NCI-H2029 (cell line): ENCODE data around the gene GRB10.

ENCODE experiments used
- DNase-seq: peaks from one replicate; lab custom pipeline; 2025; lab: John Stamatoyannopoulos, UW

Gene GRB10

DNA sequence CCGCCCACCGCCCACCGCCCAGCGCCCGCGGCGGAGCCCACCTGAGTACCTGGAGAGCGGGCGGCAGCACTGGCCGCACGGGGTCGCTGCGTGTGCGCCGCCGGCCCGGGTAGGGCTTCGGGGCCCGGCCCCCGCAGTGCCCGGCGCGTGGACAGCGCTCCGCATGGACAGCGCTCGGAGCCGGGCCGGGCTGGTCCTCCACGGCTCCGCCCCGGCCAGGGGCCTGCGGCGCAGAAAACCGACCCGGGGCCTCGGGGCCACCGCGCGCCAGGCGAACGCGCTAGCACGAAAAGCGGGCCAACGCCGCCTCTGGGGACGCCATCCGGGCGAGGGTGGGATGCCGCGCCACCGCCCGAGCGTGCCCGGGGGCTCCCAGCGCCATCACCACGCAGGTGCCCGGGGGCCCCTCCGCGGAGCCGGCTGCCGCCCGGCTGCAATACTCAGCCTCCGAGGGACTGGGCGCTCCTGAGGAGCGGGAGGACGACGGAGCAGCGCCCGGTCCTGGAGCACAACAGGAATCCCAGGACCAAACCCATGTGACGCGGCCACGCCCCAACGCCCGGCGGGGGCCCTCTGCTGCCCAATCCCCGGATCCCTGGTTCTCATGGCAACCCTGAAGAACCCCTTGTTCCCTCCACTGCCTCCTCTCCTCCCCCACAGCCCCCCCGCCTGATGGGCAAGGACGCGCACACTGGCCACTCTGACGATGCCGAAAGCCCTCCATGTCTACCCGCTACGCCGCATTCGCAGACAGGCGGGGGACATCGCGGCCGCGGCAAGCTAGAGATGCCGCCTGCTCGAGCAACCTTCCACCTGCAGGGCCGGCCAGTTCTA lies at the start of gene GRB10:
Gene GRB10 (minus strand): TSS at position 522 of the 834 bp plus-strand sequence. CDS start 50,574 bp downstream, outside the sequence.
- peak; percentile 34 for DNase-seq

DNA sequence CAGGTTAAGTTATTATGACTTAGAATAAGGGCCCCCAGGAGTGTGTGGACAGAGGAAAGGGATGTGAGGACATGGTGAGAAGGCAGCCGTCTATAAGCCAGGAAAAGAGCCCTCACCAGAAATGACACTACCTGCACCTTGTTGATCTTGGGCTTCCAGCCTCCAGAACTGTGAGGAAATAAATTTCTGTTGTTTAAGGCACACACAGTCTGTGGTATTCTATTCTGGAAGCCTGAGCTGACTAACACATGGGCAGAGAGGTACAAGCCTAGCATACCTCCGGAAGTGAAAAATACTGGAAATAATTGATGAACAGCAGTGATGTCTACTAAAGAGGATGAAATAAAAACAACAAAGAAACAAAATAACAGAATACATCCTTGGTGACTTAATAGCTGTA lies 46.1 kb upstream of the GRB10 start:
- DNase-seq, result no peak

DNA sequence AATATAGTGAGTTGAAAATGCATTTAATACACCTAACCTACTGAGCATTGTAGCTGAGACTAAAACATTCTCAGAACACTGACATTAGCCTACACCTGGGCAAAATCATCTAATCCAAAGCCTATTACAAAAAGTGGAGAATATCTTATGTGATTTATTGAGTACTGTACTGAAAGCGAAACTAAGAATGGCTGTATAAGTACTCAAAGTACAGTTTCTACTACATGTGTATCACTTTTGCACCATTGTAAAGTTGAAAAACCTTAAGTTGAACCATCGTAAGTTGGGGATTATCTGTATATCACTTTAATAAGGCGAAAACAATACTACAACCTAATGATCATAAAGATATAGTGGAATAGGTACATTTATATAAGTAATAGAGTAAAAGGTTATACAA lies 45.4 kb upstream of the GRB10 start:
- DNase-seq, result no peak

DNA sequence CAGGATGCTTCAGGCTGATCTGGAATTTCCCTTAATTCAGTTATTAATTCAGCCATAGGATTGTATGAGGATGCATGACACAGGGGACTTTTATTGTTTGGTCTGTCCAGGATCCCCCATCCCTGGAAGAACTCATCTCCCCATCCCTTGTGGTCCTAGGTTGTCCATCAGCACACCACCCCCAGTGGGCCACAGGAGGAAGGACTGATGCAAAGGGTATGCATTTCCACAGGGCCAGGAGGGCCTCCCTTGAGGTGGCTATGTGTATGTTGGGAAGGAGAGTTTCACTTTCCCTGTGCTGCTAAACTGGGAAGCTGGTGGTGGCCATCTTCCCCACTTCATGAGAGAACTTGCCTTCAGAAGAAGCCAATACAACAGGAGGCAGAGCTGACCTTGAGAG lies 44.6 kb upstream of the GRB10 start:
- DNase-seq, result no peak

DNA sequence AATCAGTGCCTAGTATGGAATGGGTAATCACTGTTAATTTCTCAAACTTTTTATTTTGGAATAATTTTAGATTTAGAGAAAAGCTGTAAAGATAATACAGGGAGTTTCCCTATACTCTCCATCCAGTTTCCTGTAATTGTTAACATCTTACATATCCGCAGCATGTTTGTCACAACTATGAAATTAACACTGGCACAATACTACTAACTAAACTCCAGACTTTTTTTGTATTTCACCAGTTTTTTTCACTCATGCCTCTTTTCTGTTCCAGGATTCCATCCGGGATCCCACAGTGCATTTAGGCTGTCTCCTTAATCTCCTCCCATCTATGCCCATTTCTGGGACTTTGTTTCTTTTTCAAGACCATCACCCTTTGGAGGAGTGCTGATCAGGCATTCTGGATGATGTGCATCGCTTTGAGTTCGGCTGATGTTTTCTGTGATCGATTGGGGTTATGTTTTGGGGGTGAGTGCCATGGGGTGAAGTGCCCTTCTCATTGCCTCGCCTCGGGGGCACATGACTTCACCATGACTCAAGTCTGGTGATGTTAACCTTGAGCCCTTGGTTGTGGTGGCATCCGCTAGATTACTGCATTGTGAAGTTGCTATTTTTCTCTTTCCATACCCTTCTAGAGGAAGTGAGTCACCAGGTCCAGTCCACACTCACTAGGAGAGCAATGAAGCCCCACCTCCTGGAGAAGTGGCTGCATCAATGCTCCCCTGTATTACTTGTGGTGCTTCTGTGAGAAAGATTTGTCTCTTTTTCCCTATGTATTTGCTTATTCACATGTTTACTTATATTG lies 43.9 kb upstream of the GRB10 start:
- DNase-seq, result no peak

DNA sequence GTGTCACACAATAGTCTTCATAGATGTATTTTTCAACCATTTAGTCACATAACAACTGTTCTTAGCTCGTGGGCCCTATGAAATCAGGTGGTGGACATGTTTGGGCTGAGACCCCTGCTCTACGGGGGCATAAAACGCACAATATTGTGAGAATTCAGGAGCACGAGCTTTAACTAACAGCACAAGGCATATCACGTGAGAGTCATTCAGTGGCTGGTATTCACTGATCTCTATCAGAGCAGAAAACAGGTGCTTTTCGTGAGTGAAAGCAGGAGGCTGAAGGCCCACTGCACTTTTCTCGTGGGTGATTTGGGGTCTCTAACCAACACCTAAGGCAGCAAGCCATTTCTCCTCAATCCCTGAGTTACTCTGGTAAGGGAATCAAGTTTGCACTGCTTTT lies 42.8 kb upstream of the GRB10 start:
- DNase-seq, result no peak

DNA sequence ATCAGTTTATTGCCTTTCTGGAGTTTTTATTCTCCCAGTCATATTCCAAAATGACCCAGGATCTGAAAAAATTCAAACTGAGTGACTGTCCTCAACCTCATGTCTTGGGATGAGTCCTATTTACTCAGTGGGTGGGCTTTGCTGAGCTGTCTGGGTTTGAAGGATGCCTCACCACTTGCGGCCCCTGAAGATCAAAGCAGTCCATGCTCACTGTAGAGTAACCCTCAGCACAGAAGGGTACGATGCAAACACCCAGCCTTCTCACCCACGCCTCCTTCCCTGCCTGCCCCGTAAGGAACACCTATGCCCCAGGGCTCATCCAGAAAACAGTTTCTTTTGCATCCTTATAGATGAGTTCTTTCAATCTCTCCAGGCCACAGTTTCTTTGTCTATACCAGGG lies 42.2 kb upstream of the GRB10 start:
- no peak for DNase-seq

DNA sequence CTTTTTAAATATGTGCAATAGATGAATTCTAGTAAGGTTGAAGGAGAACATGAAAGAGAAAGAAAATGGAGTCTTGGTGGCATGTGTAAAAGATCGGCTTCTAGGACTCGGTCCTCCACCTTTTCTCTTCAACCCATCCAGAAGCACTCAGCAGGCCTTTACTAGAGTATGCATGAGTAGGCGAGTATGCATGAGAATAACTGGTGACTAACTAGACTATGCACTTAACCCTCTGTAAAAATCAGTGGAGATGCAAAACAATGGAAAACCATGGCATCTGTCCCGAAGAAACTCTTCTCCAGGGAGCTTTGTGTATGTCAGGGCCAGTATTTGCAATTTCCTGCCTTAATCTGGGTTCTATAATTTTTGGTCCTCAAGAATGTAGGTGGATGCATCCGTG lies 40.0 kb upstream of the GRB10 start:
- DNase-seq, result no peak

DNA sequence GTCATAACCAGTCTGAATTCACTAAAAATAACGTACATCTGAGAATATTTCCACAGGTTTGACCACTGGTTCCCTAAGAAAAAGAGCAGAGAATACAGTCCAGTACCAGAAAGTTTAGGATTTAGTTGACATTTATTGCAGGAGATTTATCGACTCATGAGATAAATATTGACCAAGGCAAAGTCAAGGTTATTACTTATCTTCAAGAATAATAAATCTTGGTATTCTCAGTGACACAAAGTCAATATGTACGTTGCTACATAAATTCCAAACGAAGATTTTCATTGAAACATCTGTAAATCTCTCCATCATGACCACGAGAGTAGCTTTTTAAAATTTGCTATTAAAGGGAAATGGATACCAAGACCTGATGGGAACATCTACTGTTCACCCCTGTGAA lies 39.4 kb upstream of the GRB10 start:
- DNase-seq, result no peak

DNA sequence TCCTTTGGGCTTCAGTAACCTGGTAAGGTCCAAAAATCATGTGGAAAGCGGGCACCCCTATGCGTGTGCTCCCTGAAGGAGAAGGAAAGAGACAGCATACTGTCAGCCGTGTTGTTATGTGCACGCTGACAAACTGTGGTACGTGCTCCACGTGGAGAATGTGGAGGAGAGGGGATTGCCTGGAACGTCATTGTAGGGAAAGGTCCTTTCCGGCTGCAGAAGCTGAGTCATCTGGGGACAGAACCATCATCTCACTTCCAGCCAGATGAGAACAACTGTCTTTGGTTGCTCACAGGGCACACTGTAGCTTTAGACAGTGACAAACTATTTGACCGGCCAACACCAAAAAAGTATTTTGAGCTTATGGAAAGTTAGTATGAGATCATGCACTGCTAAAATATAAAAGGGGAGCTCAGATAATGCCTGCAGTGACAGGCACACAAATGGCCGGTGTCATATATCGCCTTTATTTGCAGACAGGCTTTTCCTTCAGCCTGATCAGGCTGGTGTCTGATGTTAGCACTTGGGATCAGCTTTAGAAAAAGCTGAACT lies 38.8 kb upstream of the GRB10 start:
- peak; percentile 17 for DNase-seq

DNA sequence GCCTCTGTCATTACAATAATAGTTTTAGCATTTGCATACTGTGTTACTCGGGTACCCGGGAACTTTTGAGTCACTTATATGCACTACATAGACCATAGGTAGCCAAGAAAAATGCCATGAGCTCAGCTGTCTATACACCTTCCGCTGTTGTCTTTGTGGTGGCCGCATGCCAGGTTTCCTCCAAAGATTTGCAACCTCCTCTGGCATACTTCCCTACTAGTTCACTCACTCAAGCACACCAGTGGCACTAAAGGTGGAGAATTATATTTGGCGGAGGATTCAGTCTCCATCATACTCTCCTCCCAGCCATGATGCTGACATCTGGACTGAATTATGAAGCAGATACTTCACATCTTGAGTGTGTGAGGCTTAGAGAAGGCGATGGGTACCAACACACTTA lies 35.6 kb upstream of the GRB10 start:
- no peak for DNase-seq

DNA sequence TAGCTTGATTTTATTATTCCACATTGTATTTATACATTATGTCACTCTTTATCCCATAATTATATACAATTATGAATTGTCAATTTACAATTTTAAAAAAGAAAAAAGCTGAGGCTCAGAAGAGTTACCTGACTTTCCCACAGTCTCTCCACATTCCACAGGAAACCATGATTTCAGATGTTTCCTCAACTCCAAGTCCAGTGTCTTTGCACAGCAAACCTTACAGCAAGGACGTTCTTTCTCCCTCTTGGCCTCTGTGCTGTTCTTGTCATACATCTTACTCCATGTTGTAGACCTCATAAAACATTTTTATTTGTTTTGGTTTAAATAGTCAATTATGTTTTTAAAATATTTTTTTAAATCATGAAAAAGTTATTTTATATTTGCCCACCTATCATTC lies 34.9 kb upstream of the GRB10 start:
- DNase-seq, result no peak

DNA sequence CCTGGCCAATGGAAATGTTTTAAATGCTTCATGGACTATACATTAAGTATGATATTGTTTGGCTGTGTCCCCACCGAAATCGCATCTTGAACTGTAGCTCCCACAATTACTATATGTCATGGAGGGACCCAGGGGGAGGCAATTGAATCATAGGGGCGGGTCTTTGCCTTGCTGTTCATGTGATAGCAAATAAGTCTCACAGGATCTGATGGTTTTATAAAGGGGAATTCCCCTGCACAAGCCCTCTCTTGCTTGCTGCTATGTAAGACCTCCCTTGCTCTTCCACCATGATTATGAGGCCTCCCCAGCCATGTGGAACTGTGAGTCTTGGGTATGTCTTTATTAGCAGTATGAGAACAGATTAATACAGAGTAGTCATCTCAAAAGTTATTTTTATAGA lies 32.4 kb upstream of the GRB10 start:
- no peak for DNase-seq

DNA sequence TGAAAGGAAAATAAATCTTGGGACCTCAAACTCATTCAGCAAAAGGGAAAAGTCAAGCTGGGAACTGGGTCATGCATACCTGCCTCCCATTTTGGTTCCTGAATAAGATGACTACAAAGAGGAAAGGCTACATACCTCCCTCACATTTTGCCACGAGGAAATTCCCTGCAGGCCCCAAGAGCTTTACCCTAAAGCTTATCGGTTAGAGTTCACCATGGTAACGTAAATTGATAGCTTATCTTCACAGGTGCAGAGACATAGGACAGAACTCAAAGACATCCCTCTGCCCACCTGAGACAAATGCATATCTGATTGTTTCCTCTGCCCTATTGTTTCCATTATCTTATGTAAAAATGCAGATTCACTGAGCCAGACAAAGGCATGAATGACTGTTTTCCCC lies 31.5 kb upstream of the GRB10 start:
- DNase-seq, result no peak

DNA sequence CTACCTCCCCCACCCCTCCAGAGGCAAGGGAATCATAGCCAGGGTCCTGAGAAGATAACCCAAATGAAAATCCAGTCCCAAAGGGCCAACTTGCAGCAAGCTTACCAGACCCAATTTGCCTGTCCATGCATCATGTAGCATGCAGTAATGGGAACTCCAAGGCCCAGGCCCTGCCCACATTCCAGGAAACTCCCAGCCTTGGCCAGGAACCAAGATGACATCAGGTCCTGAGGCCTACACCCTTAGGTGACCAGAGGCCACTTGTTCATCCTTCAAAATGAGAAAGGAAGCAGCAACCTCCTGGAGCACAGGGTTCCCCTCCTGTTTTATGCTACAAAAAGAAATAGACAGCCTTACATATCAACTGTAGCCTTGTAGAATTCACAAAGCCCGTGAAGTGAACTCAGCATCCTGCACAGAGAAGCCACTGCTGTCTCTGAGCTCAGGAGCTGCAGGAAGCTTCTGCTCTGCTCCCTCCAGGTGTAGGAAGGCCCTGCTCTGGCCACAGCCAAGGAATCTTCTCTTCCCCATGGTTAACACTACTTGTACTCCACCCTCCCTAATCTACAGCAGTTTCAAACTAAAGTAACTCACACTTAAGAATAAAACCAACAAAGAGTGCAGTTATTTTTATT lies 30.3 kb upstream of the GRB10 start:
- peak; percentile 52 for DNase-seq

DNA sequence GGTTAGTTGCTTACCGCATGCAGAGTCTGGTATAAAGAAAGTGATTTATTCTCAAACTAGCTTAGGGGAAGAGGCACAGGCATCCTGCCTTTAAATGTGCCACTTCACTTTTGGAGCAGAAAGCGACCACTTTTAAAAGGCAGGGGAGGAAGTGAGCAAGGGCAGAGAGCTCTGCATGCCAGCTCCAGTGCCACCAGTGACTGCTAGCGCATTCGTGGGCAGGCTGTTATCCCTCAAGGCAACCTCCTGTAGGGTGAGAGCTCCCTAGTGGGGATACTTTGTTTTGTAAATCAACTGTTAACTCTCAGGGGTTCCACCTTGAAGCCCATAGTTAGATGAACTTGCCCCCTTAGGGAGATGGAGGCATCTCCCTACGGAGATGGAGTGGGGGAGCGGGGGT lies 29.4 kb upstream of the GRB10 start:
- DNase-seq, result no peak

DNA sequence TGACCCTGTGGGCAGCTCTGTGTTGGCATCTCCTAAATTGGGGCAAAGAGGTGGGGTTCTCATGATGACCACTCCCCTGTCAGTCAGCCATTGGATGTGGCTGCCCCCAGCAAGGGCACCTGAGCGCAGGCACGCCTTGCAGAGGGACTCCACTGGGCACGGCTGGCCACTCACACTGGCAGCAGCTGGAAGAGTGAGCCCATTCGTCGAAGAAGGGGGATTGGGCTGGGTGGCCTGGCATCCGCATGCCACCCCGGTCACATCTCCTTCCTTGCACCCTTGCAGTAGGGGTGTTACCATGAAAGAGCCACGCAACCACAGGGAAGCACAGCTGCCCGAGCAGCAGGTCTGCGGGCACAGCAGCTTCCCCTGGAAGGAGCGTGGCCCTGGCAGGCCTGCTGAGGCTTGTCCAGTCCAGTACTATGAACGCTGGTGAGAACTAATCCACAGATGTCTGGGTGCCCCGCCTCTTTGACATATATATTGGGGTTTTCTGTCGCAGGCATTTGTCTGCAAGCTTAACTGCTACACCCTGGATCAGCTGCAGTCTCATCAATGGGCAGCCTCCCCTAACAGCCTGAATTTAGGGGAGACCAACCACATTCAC lies 25.7 kb upstream of the GRB10 start:
- no peak for DNase-seq

DNA sequence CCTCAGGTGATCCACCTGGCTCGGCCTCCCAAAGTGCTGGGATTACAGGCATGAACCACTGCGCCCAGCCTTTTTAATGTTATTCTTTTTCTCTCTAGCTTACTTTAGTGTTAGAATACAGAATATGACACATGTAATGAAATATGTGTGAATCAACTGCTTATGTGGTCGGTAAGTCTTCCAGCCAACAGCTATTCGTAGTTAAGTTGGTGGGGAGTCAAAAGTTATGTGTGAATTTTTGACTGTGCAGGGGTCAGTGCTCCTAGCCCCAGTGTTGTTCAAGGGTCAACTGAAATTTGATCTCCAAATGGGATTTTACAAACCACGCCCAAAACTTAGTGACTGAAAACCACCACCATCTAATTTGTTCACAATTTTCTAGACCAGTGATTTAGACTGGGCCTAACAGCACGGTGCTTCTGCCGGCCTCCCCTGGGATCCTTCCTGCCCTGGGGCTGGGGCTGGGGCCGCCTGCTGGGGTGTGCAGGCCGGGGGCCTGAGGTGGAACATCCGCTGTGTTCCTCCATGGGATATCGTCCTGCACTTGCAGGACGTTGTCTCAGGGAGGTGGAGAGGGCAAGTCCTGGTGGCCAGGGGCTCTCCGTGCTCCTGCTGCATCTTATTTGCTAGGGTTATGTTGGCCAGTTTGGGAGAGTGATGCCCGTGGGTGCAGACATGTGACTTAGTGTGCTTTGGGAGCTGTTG lies 24.5 kb upstream of the GRB10 start:
- DNase-seq, result no peak

DNA sequence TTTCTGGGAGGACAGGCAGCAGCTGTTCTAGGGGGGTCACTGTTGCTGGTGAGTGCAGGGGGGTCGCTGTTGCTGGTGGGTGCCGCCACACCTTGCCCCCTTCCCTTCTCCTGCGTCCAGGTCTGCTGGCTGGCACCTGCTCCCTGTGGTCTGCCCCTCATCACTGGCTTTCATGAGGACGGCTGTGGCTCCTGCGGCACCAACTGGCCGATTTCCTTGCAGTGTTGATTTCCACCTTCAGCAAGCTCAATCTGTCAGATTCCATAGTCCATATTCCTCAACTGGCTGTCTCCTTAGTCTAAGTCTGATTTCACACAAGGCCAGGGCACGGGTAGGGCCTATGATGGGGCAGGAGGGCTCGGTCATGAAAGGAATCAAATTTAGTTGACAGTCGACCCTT lies 23.4 kb upstream of the GRB10 start:
- no peak for DNase-seq

DNA sequence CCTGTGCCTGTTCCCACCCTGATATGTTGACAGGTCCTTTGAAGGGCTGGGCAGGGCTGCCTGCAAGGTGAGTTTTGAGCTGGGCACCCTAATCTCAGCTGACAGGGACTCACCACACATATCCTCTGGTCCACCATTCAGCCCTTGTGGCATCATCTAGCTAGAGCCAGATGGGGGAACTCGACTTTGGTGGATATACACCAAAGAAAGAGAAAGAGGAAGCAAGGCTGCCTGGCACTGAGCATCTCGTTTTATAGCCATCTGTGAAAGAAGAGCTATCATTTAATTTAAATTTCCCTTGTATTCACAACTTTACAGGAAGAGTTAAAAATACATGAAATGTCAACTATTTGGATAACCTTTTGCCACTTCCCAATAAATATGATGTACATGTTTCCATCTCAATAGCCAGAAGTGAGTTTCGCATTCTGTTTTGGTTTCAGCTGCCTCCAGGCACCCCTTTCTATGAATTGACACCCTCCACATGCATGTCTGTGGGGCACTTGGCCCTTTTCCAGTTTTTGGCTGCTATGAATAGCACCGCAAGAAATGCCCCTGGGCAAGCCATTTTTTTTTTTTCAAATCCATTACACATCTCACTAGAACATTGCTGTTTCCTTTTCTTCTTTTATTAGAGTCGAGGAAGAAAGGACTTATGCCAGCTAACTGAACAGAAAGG lies 22.9 kb upstream of the GRB10 start:
- DNase-seq, result no peak
